Left kidney (tissue), 2 donors: ENCODE data around the gene EAF2. TPM values are rescaled to one million over a fixed set of nuclear protein-coding genes. Genes with fewer than 3 reads are reported as not detected.
"Not testable (repeated sequence)": the region's sequence is repeated elsewhere in the genome, so short reads cannot be mapped to it uniquely, and the experiment has no call there.

Experiments
- DNase-seq: peaks from one replicate; pipeline ENCODE4 v3.0.0-alpha.2; 2013
- polyA plus RNA-seq: library from polyadenylated mRNA; unstranded; fragments of 120-200 nt; gene quantifications from one replicate; pipeline ENCODE4 v1.2.1, GENCODE V29; 2013; ENCODE audit not compliant: insufficient read length

Gene EAF2
- polyA plus RNA-seq, 1 donor, result 9.1 TPM

DNA sequence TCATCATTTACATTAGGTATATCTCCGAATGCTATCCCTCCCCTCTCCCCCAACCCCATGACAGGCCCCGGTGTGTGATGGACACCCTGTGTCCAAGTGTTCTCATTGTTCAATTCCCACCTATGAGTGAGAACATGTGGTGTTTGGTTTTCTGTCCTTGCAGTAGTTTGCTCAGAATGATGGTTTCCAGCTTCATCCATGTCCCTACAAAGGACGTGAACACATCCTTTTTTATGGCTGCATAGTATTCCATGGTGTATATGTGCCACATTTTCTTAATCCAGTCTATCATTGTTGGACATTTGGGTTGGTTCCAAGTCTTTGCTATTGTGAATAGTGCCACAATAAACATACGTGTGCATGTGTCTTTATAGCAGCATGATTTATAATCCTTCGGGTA, 22.8 kb downstream of the EAF2 start:
- DNase-seq, result not testable (repeated sequence)

DNA sequence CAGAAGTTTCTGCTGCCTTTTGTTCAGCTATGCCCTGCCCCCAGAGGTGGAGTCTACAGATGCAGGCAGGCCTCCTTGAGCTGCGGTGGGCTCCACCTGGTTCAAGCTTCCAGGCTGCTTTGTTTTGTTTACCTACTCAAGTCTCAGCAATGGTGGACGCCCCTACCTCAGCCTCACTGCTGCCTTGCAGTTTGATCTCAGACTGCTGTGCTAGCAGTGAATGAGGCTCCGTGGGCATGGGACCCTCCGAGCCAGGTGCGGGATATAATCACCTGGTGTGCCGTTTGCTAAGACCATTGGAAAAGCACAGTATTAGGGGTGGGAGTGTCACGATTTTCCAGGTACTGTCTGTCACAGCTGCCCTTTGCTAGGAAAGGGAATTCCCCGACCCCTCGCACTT, 28.2 kb downstream of the EAF2 start:
- DNase-seq, result not testable (repeated sequence)

DNA sequence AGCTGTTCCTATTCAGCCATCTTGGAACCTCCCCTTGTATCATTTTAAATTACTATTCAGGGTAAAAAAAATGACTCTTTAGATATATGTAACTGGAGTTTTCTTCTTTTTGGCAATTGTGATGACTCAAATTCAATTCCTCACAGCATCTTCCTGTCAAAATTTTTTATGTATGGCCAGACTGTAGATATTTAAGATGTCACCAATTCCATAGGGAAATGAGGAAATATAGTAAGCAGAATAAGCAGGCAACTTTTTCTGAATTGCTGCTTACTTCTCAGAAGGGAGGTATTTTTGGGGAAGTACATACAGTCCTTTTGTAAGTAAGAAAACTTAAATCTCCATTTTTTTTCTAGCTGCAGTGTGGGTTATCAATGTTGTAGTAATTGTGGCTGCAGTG, 28.8 kb downstream of the EAF2 start:
- DNase-seq, result no peak

DNA sequence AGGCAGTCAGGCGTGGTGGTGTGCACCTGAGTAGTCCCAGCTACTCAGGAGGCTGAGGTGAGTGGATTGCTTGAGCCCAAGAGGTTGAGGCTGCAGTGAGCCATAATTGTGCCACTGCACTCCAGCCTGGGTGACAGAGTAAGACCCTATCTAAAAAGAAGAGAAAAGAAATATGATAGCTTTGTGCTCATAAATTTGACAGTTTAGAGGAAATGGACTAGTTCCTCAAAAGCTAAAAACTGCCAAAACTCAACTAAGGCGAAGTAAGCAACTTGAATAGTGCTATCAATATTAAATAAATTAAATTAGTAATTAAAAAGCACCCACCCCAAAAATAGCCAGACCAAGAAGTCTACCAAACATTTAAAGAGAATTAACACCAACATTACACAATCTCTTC, 34.7 kb downstream of the EAF2 start:
- no peak for DNase-seq

DNA sequence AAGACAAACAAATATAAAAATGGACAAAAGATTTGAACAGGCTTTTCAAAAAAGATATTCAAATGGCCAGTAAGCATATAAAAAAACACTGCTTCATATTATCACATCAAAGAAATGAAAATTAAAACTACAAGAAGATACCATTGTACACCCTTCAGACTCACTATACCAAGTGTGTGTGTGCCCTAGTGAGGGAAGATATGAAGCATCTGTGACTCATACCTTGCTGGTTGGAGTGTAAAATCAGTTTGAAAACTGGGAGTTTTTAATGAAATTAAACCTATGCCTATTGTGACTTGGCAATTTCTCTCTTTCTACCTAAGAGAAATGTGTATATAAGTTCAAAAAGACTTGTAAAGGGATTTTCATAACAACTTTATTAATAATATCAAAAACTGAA, 35.7 kb downstream of the EAF2 start:
- DNase-seq, result no peak

DNA sequence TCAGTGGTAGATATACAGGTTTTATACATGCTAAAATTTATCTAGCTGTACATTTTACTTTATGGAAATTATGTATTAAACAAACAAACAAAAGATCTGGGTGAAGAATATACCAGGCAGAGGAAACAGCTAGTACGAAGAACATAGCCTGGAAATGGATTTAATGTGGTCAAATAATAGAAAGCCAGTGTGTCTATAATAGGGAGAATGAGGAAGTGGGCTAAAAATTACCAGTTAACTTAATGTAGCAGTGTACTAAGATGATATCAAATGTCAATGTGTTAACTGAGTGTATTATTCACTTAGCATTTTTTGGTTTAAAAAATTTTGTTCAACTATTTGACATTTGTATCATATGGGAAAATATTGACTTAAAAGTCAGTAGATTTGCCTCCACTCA, 36.4 kb downstream of the EAF2 start:
- DNase-seq, result no peak

DNA sequence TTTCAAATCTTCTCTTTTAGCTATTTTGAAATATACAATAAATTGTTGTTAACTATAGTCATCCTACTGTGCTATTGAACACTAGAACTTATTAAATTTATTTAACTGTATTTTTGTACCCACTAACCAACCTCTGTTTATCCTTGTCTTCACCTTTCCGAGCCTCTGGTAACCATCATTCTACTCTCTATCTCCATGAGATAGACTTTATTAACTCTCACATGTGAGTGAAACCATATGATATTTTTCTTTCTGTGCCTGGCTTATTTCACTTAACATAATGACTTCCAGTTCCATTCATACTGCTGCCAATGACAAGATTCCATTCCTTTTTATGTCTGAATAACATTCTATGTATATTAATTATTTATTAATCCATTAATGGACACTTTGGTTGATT, 43.4 kb downstream of the EAF2 start:
- DNase-seq, result no peak

DNA sequence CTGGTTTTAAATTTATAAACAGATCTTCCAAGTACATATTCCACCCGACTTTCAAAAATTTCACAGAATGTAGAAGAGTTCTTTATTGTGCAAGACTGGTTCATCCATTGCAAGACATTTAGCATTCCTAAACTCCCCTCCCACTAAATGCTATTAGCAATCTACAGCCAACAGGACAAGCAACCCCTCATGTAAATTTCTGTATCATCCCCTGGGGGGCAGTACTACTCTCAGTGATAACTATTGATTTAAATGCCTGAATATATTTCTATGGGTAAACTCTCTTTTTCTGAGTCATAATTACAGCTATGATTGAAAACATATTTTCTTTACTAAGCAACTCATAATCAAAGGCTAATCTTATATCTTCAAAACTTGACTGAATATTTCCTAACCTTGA, 48.5 kb downstream of the EAF2 start:
- DNase-seq, result no peak

DNA sequence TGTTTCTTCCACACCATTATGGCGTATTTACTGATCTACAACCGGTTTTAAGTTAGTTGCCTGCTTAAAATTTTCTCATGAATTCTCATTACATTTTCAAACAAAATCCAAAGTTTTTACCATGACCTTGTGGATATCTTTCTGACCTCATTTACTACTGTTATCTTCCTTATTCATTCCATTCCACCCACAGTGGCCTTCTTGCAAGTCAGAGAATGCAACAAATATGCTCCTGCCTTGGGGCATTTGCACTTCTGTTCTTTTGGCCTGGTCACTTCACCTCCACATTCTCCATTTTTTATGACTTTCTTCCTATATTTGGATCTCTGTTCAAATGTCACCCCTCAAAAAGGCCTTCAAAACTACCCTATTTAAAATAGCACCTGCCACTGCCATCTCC, 50.4 kb downstream of the EAF2 start:
- no peak for DNase-seq

DNA sequence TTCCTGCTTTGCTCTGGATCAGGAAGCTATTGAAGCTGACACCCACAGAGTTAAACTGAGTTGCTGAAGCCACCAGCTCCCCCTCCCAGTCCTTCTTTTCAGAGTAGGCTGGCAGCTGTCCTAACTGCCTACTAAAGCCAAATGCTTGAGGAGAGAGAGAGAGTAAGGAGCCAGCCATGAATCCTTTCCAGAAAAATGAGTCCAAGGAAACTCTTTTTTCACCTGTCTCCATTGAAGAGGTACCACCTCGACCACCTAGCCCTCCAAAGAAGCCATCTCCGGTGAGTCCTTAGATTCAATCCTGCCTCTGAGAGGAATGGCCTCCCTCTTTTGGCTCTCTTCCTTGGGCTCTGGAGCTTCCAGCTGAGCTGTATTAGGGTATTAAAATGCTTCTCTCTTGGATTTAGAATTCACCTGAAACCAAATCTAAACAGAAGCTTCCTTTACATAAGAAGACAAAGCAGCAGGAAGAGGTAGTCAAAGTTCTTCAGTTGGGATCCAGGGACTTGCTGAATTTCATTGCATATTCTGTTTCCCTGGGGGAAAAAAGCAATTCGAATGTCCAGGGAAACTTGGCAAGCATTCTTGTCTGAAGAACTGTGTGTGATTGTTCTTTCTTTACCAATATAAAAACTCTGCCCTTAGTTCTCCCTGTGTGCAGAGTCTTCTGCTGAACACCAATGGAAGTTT, 59.4 kb downstream of the EAF2 start, which contains the start of gene SLC15A2:
Gene SLC15A2 (plus strand): TSS at position 101 of the 690 bp plus-strand sequence. CDS start 76 bp downstream, at position 177.
- no peak for DNase-seq

DNA sequence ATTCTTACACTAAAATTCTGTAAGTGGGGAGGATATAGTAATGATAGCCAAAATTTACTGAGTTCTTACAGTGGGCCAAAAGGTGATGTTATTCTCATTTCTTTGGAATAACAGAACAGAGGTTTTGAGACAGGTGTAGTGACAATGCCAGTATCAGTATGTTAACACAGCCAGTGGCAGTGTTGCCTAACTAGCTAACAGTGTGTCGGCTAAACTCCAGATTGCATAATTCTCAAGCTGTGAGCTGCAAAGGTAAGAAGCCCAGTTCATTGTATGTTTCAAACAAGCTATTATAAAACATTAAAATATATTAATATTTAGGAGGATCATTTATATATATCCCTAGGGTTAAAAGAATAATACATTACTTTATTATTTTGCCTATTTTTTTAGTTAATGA, 60.1 kb downstream of the EAF2 start:
- DNase-seq, result no peak

DNA sequence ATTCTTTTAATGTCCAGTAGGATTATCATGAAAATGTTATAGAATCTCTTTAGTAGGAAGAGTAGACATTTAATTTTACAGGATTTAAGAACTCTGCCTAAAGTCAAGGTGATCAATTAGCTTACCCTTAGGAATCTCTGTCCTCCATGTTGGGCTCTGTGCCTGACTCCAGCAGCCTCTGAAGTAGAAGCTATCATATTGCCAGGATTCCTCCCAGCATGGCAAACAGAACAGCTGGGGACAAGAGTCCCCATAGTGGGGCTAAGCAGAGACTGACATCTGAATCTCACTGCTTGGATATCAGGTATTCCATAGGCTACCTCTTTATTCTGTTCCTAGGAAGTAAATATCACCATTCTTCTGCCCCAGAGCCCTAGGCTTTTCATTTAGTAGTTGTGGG, 60.7 kb downstream of the EAF2 start:
- no peak for DNase-seq

DNA sequence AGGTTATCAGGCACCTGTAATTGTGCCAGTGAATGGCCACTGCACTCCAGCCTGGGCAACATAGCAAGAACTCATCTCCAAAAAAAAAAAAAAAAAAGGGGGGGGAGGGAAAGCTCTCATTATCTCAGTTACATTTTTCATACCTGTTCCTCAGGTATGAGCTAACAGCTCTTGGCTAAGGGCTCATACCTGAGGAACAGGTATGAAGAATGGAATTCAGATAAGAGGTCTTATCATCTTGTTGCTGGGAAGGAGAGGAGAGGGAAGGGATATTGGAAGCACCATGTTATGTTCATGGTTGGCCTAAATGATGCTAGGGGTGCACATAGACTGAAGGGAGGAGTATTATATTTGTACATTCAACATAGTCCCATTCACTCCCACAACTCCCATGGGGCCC, 61.8 kb downstream of the EAF2 start:
- no peak for DNase-seq

DNA sequence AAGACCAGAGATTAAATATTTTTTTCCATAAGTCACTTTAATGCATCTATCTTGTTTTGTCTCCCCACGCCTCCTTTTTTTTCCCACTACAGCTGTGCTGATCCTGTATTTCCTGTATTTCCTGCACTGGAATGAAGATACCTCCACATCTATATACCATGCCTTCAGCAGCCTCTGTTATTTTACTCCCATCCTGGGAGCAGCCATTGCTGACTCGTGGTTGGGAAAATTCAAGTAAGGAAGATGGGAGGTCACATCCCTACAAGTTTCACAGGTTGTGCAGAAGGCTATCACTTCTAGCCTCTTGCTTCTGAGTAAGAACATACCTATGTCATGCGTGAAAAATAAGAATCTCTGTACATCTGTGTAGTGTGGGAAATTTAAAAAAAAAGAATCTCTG, 62.3 kb downstream of the EAF2 start:
- no peak for DNase-seq

DNA sequence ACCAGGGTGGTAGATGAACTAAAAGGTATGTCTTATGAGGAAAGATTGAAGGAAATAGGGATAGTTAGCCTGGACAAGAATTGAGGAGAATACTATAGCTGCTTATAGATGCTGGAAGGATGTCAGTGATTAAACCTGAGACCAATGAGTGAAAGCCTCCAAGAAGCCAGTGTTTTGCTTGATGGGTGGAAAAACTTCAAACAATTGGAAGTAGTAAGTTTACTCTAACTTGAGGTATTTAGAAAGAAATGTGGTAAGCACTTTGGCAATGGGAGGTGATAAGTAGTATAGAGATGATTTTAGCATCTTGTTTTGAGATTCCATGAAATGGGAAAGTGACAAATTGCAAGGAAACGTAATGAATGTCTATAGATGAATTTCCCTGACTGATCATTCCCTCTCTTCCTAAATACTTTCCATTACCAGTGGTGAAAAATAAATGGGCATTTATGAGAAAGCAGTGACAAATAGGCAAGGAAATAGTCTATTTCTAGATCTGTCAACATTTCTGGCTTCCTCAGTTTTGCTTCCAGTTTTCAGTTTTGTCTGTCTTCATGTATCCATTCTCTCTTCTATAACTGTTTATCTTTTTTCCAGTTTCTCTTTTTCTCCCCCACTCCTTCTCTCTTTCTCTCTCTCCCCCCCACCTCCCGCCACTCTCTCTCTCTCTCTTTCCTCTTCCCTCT, 78.4 kb downstream of the EAF2 start:
- no peak for DNase-seq

DNA sequence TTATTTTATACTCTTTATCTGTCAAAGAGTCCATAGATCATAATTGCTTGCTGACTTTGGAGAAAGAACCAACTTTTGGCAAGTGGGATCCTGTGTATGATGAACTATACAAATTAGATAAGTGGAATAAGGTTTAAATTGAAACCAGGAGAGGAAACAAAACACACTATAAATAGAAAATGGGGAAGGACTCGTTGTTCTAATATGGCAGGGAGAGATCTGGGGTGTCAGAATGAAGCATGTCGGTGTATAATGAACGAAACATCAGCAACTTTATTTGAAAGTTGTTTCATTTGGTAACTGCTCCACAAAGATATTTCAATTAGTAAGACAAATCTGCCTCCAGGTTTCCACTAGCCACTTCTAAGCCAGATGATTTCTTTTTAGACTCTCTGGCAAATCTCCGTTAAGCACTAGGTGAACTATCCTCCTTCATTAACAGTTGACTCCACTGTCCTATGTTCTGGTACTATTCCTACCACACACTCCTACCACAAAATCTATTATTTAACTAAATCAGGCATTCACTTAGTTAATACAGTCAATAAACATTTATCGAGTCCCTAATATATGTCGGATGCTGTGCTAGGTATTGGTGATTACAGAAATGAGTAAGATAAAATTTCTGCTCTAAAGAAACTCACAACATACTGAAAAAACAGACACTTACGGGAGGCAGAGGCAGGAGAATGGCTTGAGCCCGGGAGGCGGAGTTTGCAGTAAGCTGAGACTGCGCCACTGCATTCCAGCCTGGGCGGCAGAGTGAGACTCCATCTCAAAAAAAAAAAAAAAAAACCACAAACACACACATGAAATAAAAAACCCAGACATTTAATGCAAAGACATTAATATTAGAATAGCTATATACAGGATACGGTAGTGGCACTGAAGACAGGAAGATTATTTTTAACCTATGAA, 79.3 kb downstream of the EAF2 start:
- DNase-seq, result no peak

DNA sequence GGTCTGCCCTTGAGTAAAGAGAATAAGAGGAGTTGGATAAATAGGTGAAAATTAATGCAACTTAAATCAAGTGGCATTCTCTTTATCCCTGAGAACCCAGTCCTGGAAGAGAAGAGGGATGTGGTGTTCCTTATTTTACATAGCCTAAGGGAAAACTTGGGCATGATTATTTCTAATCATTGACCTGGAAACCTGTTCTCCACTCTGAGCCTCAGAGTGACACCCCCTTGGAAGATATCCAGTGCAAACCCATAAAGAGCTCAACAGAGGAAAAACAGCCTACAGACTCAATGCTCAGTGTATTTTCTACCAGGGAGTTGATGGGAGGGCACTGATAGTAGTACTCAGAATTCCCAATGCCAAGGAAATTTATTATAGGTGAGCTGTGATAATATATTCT, 81.2 kb downstream of the EAF2 start:
- no peak for DNase-seq

DNA sequence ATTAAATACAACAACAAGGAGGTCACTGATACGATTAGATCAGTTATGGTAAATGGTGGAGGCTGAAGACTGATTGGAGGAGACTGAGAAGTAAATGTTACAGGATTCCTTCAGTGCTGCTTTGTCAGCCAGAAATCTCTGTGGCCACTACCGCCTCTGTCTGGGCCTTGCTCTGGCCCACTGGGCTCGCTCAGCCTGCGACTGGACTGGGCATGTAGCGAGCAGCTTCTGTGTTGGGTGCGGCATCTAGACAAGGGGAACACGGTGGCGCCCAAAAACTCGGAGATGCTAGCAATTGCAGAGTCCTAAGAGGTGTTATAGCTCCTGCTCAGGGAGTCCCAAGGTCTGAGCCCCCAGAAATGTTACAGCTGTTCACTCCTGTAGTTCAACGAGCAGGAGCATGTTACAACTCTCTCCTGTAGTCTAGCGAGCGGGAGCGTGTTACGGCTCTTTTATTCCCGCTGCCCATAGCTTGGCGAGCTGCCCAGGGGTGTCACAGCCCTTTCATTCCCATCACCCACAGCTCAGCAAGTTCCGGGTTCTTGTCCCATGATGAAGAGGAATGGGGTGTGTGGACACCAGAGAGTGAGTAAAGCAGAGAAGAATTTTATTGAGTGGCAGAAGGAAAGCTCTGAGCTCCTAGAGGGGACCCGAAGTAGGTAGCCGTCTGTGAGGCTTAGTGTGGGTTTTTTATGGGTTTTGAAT, 83.9 kb downstream of the EAF2 start:
- DNase-seq, result no peak

DNA sequence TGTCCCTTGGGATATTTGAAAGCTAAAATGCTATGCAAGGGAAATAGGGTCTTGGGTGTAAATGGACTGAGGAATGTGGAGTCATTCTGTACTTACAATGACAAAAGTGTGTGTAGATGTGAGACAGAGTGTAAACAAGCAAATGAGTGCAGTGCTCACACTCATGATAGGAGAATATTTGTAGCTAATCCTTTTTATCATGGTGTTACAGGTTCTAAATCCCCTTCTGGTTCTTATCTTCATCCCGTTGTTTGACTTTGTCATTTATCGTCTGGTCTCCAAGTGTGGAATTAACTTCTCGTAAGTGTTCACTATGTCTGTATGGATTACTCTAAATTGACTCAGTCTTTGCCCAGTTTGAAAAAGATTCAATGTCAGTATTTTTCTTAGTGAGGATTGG, 89.7 kb downstream of the EAF2 start:
- DNase-seq, result no peak

DNA sequence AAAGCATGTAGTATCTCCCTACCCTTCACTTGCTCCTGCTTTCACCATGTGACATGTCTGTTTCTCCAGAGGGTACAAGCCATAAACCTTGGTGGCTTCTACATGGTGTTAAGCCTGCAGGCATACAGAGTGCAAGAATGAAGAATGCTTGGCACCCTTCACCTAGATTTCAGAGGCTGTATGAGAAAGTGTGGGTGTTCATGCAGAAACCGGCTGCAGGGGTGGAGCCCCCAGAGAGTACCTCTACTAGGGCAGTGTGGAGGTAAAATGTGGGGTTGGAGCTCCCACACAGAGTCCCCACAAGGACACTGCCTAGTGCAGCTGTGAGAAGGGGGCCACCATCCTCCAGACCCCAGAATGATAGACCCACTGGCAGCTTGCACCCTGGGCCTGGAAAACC, 91.4 kb downstream of the EAF2 start:
- no peak for DNase-seq
